Esophagus muscularis mucosa (tissue), 4 donors: Measurements from ENCODE around the gene NDUFC2. TPM values are rescaled to one million over a fixed set of nuclear protein-coding genes. Genes with fewer than 3 reads are reported as not detected.
A peak's percentile ranks its signal among the peaks of the same experiment; 100 is the strongest.

Experiments used
- DNase-seq: peaks from one replicate; pipeline ENCODE4 v3.0.0-alpha.2; 2017; ENCODE audit errors: extremely low spot score
- H3K27ac ChIP-seq, 4 donors: fragments of 200-600 bp; sonication (generic); replicated peaks in 1 of 4; 1 replicate in 3 of 4; 2 replicates in 1 of 4; pipeline ENCODE4 v1.5.1; 2016 to 2019; ENCODE audit warnings: mild to moderate bottlenecking in 1 of 4
- H3K27me3 ChIP-seq, 4 donors: fragments of 200-600 bp; sonication (generic); one replicate each; pipeline versions ENCODE4 v1.5.1 to v1.6.0; 2016 to 2019
- H3K36me3 ChIP-seq, 4 donors: fragments of 200-600 bp; sonication (generic); one replicate each; pipeline ENCODE4 v1.5.1; 2016 to 2019
- H3K4me1 ChIP-seq, 4 donors: fragments of 200-600 bp; sonication (generic); one replicate each; pipeline ENCODE4 v1.5.1; 2016 to 2019
- H3K4me3 ChIP-seq, 4 donors: fragments of 200-600 bp; sonication (generic); 1 replicate in 2 of 4; 2 replicates in 2 of 4; pipeline ENCODE4 v1.5.1; 2016 to 2019; ENCODE audit warnings: mild to moderate bottlenecking in 4 of 4, moderate library complexity in 1 of 4
- H3K9me3 ChIP-seq, 4 donors: fragments of 200-600 bp; sonication (generic); 1 replicate in 3 of 4; 2 replicates in 1 of 4; pipeline ENCODE4 v1.5.1; 2016 to 2019
- CTCF ChIP-seq, 3 experiments: fragments of 200-600 bp in 2 of 3; fragments of 450-650 bp in 1 of 3; sonication (generic) in 2 of 3; IDR thresholded peaks; one replicate each; pipeline ENCODE4 v1.5.1; 2017 to 2019; ENCODE audit warnings: antibody characterized with exemption in 3 of 3, mild to moderate bottlenecking in 2 of 3, moderate library complexity in 1 of 3
- EP300 ChIP-seq: sonication (generic); formaldehyde crosslinking; IDR thresholded peaks from one replicate; pipeline ENCODE4 v1.6.1; 2017; ENCODE audit warnings: antibody characterized with exemption
- POLR2A ChIP-seq: fragments of 450-650 bp; IDR thresholded peaks from one replicate; pipeline ENCODE4 v1.6.1; 2017; ENCODE audit warnings: antibody characterized with exemption, moderate library complexity, mild to moderate bottlenecking, low read depth
- POLR2AphosphoS5 ChIP-seq, 2 donors: sonication (generic); formaldehyde crosslinking; IDR thresholded peaks; one replicate each; pipeline ENCODE4 v1.6.1; 2017; ENCODE audit warnings: antibody characterized with exemption in 2 of 2
- WGBS: methylation state at CpG from one replicate; pipeline ENCODE4 v1.1.5; 2018; 5-methylcytosine and 5-hydroxymethylcytosine counted together
- intact Hi-C: fragments of 100-400 bp; cut with DNase I; formaldehyde crosslinking; loops from one replicate; pipeline ENCODE4 v1.15.1; 2023
- total RNA-seq, 4 donors: library from RNA; depleted of rRNA; stranded (reverse); fragments of >200 nt; gene quantifications; one replicate each; pipeline versions ENCODE4 v1.1.0 to v1.2.1, GENCODE V29; 2016

The NDUFC2 gene
- total RNA-seq, 4 donors from 2014 or later, result 65.1 to 116 (median 91.1) TPM

GRCh38 chr11:78083021-78083420, 3.4 kb upstream of the NDUFC2 start:
- Histone ChIP-seq H3K27me3 (no peaks in the 10 kb centered on the region), H3K27ac (no peak overlapping the region), H3K9me3 (no peaks in the 10 kb centered on the region), H3K36me3 (no peaks in the 10 kb centered on the region), H3K4me1 (peaks cover 13 to 18% (median 17%) of the 10 kb centered on the region in 4 donors), H3K4me3 (no peak overlapping the region)
- TF ChIP-seq EP300, result no peak
- TF ChIP-seq CTCF (IDR thresholded peaks at IDR 0.05), result no peak
- no peak for TF ChIP-seq POLR2AphosphoS5 (IDR thresholded peaks at IDR 0.05)
- TF ChIP-seq POLR2A, result no peak
- 51% methylated on average over 2 of the region's 4 CpGs for WGBS
- DNase-seq, result no peak
- intact Hi-C loops, result no loop called here

GRCh38 chr11:78082146-78082545, 2.5 kb upstream of the NDUFC2 start:
- Histone ChIP-seq H3K36me3 (no peaks in the 10 kb centered on the region), H3K27me3 (no peaks in the 10 kb centered on the region), H3K4me1 (peaks cover 22 to 27% (median 26%) of the 10 kb centered on the region in 4 donors), H3K27ac (no peak overlapping the region), H3K9me3 (no peaks in the 10 kb centered on the region), H3K4me3 (no peak overlapping the region)
- TF ChIP-seq EP300 (no peak), POLR2A (no peak), POLR2AphosphoS5 (IDR thresholded peaks at IDR 0.05) (no peak), CTCF (IDR thresholded peaks at IDR 0.05) (no peak)
- no peak for DNase-seq
- 86% methylated on average over 8 of the region's 8 CpGs for WGBS
- intact Hi-C loops, result no loop called here

GRCh38 chr11:78081583-78081982, 1.9 kb upstream of the NDUFC2 start:
- peaks cover 27 to 32% (median 32%) of the 10 kb centered on the region in 4 donors for H3K4me1 ChIP-seq
- intact Hi-C loops, result no loop called here
- no peaks in the 10 kb centered on the region for H3K36me3 ChIP-seq
- no peaks in the 10 kb centered on the region for H3K9me3 ChIP-seq
- H3K27me3 ChIP-seq, result no peaks in the 10 kb centered on the region
- H3K27ac ChIP-seq, result no peak overlapping the region
- no peak overlapping the region for H3K4me3 ChIP-seq
- no peak for TF ChIP-seq EP300
- TF ChIP-seq POLR2A, result no peak
- 91% methylated on average over 6 of the region's 6 CpGs for WGBS
- DNase-seq, result no peak

- Histone ChIP-seq H3K9me3 (no peaks in the 10 kb centered on the region), H3K27me3 (no peaks in the 10 kb centered on the region), H3K4me3 (peak overlapping the region in 1 of 4 donors; percentile 94), H3K36me3 (no peaks in the 10 kb centered on the region), H3K4me1 (peaks cover 33 to 39% (median 36%) of the 10 kb centered on the region in 4 donors), H3K27ac (peak overlapping the region in 1 of 4 donors; percentile 91)
- TF ChIP-seq POLR2AphosphoS5 (IDR thresholded peaks at IDR 0.05) (no peak), EP300 (no peak), CTCF (IDR thresholded peaks at IDR 0.05) (no peak), POLR2A (no peak)
- no peak for DNase-seq
- intact Hi-C loops, result no loop called here
- WGBS, result 86% methylated on average over 11 of the region's 11 CpGs
These were observed 1.3 kb upstream of the NDUFC2 start for GRCh38 chr11:78080818-78081495.

GRCh38 chr11:78080084-78080817, 589 bp upstream of the NDUFC2 start:
- Histone ChIP-seq H3K4me1 (peaks cover 39 to 45% (median 42%) of the 10 kb centered on the region in 4 donors), H3K9me3 (no peaks in the 10 kb centered on the region), H3K27ac (peak overlapping the region; percentile 84 to 91 (median 87)), H3K4me3 (peak overlapping the region; percentile 76 to 99 (median 94)), H3K36me3 (no peaks in the 10 kb centered on the region), H3K27me3 (no peaks in the 10 kb centered on the region)
- TF ChIP-seq EP300, result no peak
- no peak for TF ChIP-seq POLR2A
- no peak for TF ChIP-seq CTCF (IDR thresholded peaks at IDR 0.05)
- TF ChIP-seq POLR2AphosphoS5 (IDR thresholded peaks at IDR 0.05), result no peak
- no peak for DNase-seq
- 59% methylated on average over 23 of the region's 23 CpGs for WGBS
- intact Hi-C loops, result no loop called here
